Body of pancreas (tissue), 4 donors: ENCODE results near the gene SOX9.

Source experiments
- CTCF ChIP-seq, 7 experiments: fragments of 450-650 bp in 4 of 7; fragments of 200-600 bp in 3 of 7; sonication (generic) in 3 of 7; IDR thresholded peaks; one replicate each; pipeline ENCODE4 v1.5.1; 2016 to 2019; ENCODE audit warnings: antibody characterized with exemption in 7 of 7
- POLR2A ChIP-seq, 3 donors: fragments of 450-650 bp; IDR thresholded peaks; one replicate each; pipeline ENCODE4 v1.6.1; 2016; ENCODE audit warnings: antibody characterized with exemption in 3 of 3, mild to moderate bottlenecking in 2 of 3

GRCh38 chr17:72071330-72071729 is 49.5 kb upstream of the SOX9 start:
- TF ChIP-seq CTCF (IDR thresholded peaks at IDR 0.05) = no peak
- no peak for TF ChIP-seq POLR2A (IDR thresholded peaks at IDR 0.05)
